Inflammatory macrophage treated with lipopolysaccharide for 1 hour (primary cell): ENCODE data around the gene SH2D3C.
A peak's percentile ranks its signal among the peaks of the same experiment; 100 is the strongest.

Source experiments
- DNase-seq, 2 donors: peaks; one replicate each; pipeline ENCODE4 v3.0.0-alpha.2; 2020 to 2022

SH2D3C gene

DNA sequence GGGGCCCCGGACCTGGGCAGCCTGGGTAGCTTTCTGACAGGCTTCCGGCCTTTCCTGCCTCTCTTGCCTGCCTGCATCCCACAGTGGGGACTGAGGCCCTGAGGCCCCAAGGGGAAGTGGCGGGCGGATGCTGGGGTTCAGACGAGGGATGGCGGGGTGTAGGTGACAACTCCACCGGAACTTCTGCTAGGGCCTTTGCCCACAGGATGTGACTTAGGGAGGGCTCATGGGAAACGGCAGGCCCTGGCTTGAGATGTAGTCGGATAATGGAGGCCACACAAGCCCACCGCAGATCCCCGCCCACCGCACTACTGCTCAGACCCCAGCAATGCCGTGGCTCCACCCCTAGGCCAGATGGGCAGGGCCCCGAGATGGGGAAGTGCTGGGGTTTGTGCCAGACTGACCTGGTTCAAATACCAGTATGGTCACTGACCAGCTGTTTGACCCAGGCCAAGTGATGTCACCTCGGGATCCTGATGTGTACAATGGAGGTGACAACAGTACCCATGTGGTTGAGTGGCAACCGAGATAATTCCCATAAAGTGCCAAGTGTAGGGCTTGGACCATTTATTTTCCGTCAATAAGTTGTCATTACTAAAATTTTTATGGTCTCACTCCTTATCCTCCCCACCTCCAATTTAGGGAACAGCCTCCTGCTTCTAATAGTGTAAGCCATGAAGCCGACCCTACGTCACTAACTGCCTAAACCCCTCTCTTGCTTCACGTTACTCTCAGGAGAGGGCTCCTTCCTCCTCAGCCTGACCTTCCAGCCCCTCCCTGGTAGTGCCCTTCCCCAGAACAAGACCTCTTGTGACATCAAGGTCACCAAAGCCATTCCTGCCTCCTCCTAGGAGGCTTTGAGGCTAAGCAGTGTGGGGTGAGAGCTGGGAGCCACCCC lies 4.9 kb upstream of the SH2D3C start:
- DNase-seq = peak; percentile 44 to 64

- DNase-seq = no peak
Measured at GRCh38 chr9:127781806-127782205, 3.3 kb upstream of the SH2D3C start.

- peak; percentile 77 to 85 for DNase-seq
Measured at GRCh38 chr9:127780909-127781308, 2.4 kb upstream of the SH2D3C start.

GRCh38 chr9:127780126-127780885 lies 1.8 kb upstream of the SH2D3C start:
- no peak for DNase-seq

DNA sequence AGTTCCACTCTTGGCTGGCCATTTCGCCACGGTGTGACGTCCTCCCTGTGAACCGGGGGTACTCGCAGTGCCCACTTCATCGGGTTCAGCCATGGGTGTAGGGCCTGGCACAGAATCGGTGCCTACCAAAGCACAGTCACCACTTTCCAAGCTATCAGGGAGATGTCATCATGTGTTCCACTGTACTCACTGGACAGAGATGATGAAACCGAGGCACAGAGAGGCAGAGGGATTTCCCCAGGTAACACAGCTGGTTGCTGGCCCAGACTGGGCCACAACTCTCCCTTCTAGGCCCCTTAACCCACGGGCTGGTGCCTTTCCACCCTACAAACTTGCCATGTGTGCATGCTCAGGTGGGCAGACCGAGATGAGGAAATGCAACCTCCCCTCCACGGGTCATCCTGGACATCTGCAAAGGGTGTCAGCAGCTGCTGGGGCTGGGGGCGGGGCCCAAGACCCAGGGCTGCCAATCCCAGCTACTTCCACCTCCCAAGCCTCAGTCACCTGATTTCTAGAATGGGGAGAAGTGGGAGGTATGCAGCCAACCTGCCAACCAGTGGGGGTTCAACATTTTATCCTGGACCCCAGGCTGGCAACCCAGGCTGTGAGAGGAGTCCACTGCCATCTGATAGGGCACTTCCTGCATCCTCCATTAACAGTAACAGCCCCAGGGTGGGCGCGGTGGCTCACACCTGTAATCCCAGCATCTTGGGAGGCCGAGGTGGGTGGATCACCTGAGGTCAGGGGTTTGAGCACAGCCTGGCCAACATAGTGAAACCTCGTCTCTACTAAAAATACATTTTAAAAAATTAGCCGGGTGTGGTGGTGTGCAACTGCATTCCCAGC lies 893 bp upstream of the SH2D3C start:
- peak; percentile 79 to 92 for DNase-seq

DNA sequence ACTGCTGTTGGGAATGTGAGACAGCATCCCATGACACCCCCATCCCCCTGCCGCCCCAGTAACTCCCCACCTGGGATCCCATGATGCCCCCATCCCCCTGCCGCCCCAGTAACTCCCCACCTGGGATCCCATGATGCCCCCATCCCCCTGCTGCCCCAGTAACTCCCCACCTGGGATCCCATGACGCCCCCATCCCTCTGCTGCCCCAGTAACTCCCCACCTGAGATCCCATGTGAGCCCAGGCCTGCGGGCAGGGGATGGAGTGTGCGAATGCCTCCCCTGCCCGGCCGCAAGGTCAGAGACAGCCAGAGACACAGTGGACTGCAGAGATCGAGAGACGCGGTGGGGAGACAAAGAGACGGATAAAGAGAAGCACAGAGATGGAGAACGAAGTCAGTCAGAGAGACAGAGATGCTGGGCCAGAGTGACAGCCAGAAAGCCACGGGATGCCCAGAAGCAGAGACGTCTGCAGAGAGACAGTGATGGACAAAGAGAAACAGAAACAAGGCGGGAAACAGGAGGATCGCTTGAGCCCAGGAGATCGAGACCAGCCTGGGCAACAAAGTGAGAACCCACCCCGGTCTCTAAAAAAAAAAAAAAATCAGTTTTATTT lies 992 bp downstream of the SH2D3C start:
- no peak for DNase-seq

DNA sequence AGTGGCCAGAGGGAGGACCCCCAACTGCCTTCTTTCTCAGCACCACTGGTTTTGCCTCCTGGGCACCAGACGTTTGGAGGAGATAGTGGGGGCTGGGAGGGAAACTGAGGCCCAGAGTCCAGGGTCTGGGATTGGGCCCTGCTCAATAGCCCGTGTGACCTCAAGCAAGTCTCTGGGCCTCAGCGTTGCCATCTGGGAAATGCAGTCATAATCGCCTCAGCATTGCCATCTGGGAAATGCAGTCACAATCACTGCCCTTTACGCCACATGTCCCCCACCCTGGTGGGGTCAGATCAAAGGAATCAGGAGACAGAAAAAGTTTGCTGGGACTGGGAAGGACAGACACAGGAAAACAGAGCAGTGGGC lies 1.6 kb downstream of the SH2D3C start:
- DNase-seq = no peak

DNA sequence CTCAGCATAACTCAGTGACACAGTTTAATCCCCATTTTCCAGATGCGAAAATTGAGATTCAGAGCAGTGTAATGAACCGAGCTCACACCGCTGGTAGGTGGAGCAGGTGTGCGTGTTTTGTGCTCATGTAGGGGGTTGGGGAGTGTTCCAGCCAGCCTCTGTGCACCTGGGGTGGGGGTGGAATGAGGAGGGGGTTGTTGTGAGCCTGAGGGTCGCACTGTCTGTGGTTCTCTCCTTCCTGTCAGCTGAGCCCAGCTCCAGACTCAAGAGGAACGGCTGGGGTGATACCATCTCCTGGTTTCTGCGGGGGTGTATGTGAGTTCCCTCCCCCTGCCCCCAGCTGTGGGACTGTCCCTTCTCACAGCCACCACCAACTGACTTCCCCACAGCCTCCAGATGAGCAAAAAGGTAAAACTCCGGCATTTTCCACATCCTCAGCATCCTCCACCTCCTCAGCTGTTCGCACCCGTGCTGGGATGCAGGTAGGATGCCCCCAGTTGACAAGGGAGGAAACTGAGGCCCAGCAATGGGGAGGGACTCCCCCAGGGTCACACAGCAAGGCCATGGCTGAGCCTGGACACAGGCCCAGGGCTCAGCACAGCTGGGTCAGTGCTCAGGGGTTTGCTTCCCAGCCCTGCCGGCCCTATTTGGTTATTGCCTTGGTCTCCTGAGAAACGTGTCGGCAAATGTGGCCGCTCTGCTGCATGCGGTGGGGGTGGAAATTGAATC lies 2.1 kb downstream of the SH2D3C start:
- DNase-seq = peak; percentile 77 to 85

GRCh38 chr9:127773981-127774380 lies 4.5 kb downstream of the SH2D3C start:
- DNase-seq = no peak

DNA sequence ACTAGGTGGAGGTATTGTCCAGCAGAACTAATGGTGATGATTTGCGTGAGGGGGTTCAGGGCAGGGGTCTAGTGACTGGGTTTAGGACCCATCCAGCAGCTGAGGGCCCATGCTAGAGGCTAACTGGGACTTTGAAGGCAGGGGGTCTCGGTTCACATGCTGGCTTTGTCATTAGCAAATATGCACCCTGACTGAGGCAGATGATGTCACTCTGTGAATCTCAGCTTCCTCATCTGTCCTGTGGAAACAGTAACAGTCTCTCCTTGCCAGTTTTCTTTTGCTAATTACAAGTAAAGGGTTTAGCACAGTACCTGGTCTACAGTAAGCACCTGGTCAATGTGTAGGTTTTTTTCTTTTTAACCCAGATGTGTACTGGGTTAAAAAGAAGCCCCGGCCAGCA lies 5.2 kb downstream of the SH2D3C start:
- peak; percentile 50 for DNase-seq

DNA sequence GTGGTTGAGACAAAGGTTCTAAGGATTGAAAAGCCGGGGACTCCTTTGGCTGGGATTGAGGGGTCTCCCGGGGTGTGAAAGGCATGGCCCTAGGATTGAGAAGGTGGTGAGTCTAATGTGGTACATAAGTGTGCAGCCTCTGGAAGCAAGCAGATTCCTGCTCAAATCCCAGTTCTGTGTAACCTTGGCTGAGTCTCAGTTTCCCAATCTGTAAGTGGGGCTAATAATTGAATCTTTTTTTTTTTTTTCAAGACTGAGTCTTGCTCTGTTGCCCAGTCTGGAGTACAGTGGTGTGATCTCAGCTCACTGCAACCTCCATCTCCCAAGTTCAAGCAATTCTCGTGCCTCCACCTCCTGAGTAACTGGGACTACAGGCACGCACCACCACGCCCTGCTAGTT lies 5.9 kb downstream of the SH2D3C start:
- no peak for DNase-seq

GRCh38 chr9:127771570-127772189 lies 6.8 kb downstream of the SH2D3C start:
- no peak for DNase-seq

DNA sequence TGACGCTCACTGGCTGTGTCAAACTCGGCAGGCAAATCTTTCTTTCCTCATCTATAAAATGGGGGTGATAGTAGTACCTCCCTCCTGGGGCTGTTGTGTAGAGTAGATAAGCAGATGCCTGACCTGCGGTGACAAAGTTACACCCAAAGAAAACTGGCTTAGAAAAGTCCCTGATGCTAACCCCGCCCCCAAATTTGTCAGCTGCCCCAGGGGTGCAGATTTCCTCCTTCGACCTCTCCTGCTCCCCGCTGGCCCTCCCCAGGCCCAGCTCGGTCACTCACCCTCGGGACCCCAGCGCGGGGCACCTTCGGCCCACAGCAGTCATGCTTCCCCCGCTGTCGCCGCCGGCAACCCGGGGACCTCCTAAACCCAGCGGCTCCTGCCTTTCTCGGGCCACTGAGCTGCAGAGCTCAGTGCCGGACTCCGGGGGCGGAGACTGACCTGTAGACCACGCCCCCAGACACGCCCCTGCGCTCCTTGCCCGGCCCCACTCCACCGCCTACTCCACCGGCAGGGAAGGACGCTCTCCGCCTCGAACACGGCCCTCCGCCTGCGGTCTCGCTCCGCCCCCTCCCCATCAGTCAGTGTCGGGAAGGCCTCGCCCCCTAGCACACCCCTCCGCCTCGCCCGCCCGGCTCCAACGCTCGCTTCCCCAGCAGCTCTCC lies 7.4 kb downstream of the SH2D3C start:
- DNase-seq = peak; percentile 98

DNA sequence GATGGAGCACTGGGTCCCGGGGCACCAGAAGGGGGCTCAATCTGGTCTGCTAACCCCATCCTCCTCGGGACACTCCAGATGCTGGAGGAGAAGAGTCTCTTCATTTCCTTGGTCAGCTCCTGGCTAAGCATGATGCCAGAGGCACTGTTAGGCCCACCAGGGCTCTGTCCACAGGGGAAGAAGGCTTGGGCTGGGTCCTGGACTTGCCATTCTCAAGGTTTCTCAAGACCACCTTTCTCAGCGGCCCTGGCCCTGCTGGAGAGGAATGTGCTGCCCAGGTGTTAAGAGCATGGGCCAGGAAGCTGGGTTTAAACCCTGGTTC lies 7.9 kb downstream of the SH2D3C start:
- DNase-seq = no peak

GRCh38 chr9:127769929-127770582 lies 8.4 kb downstream of the SH2D3C start:
- no peak for DNase-seq

GRCh38 chr9:127769101-127769500 lies 9.4 kb downstream of the SH2D3C start:
- no peak for DNase-seq

- DNase-seq = no peak
Measured at GRCh38 chr9:127768698-127769097, 9.8 kb downstream of the SH2D3C start.

GRCh38 chr9:127767909-127768331 lies 10.5 kb downstream of the SH2D3C start:
- no peak for DNase-seq

- DNase-seq = no peak
Measured at GRCh38 chr9:127767410-127767809, 11.1 kb downstream of the SH2D3C start.

- no peak for DNase-seq
Measured at GRCh38 chr9:127765418-127765817, 13.0 kb downstream of the SH2D3C start.
